SU-DHL-6 (cell line): ENCODE measurements around the gene PDIA2.

Experiments
- H2AFZ ChIP-seq: fragments of 200-600 bp; sonication (generic); 2 replicates; pipeline ENCODE4 v1.6.1; 2014; ENCODE audit warnings: low read depth, mild to moderate bottlenecking, moderate library complexity, mixed read lengths, antibody characterized with exemption, low read length; ENCODE audit not compliant: severe bottlenecking
- H3F3A ChIP-seq: fragments of 200-600 bp; shearing (Covaris generic); 2 replicates; pipeline ENCODE4 v1.6.0; 2016; ENCODE audit warnings: antibody characterized with exemption, mild to moderate bottlenecking; ENCODE audit not compliant: insufficient read depth
- H3K27ac ChIP-seq: fragments of 200-600 bp; sonication (generic); 2 replicates; pipeline ENCODE4 v1.5.1; 2016; ENCODE audit warnings: low read depth, mild to moderate bottlenecking, low read length, moderate library complexity, mixed read lengths
- H3K27me3 ChIP-seq: fragments of 200-600 bp; sonication (generic), shearing (Covaris generic); 2 replicates; pipeline ENCODE4 v1.6.0; 2014; ENCODE audit warnings: mild to moderate bottlenecking, low read length
- H3K36me3 ChIP-seq: fragments of 200-600 bp; sonication (generic); 2 replicates; pipeline ENCODE4 v1.6.1; 2014; ENCODE audit warnings: mild to moderate bottlenecking, low read length, mixed read lengths
- H3K4me2 ChIP-seq: fragments of 300-600, 200-600 bp; shearing (Covaris generic), sonication (generic); 2 replicates; pipeline ENCODE4 v1.6.0; 2014; ENCODE audit warnings: low read length, low read depth, mild to moderate bottlenecking; ENCODE audit not compliant: poor library complexity, severe bottlenecking
- H3K4me3 ChIP-seq: fragments of 200-600 bp; sonication (generic); 2 replicates; pipeline ENCODE4 v1.5.1; 2014; ENCODE audit warnings: antibody characterized with exemption, low read length, mild to moderate bottlenecking, mixed read lengths; ENCODE audit not compliant: insufficient read depth, poor library complexity, severe bottlenecking
- H3K79me2 ChIP-seq: fragments of 200-600 bp; sonication (generic); 2 replicates; pipeline ENCODE4 v1.6.1; 2014; ENCODE audit warnings: mild to moderate bottlenecking, low read length, moderate library complexity; ENCODE audit not compliant: insufficient read depth
- H3K9ac ChIP-seq: fragments of 200-600 bp; sonication (generic); 2 replicates; pipeline ENCODE4 v1.7.0; 2014; ENCODE audit warnings: mild to moderate bottlenecking, low read length
- H3K9me2 ChIP-seq: fragments of 200-600 bp; sonication (generic); replicated peaks from 2 replicates; pipeline ENCODE4 v1.6.1; 2014; ENCODE audit warnings: low read length; ENCODE audit not compliant: insufficient read depth
- H3K9me3 ChIP-seq: fragments of 200-600 bp; sonication (generic); 2 replicates; pipeline ENCODE4 v1.6.1; 2014; ENCODE audit warnings: low read length, mixed read lengths; ENCODE audit not compliant: insufficient read depth
- H4K20me1 ChIP-seq: fragments of 200-600 bp; sonication (generic); 2 replicates; pipeline ENCODE4 v1.6.1; 2014; ENCODE audit warnings: low read depth, mild to moderate bottlenecking, antibody characterized with exemption, low read length, moderate library complexity, mixed read lengths
- EZH2phosphoT487 ChIP-seq: fragments of 200-600 bp; sonication (generic), shearing (Covaris generic); conservative IDR thresholded peaks from 2 replicates; pipeline ENCODE4 v1.6.1; 2018; ENCODE audit warnings: mild to moderate bottlenecking, antibody characterized with exemption, low read length, moderate library complexity, mixed read lengths
- TF ChIP-seq, protein P1 (sequence below): fragments of 200-600 bp; sonication (generic); IDR thresholded peaks from one replicate; pipeline ENCODE4 v1.5.1; 2017; ENCODE audit warnings: antibody characterized with exemption, mild to moderate bottlenecking, low read length, moderate library complexity; ENCODE audit not compliant: insufficient read depth, poor library complexity, severe bottlenecking

Gene PDIA2

DNA sequence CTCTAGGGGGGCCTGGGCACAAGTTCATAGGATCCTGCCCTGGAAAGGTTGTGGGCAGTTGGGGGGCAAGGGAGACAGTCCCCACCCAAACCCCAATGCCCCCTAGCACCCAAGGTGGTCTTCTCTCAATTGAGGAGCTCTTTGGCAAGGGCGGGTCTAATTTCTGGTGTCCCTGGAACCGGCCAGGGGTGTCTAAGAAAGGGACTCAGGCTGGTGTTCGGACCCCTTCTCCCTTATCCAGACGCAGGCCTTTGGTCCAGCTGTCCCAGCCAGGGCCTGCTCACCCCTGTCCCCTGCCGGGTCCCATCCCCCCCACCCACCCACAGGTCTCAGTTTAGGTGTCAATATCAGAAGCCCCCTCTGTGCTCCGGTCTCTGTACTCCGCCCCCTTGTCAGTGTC is 3.4 kb upstream of the PDIA2 start:
- Histone ChIP-seq H2AFZ (no peak overlapping the region), H3K9ac (no peak overlapping the region), H3K36me3 (no peaks in the 10 kb centered on the region), H3K79me2 (no peaks in the 10 kb centered on the region), H3F3A (no peaks in the 10 kb centered on the region), H3K9me3 (no peaks in the 10 kb centered on the region), H3K9me2 (no peaks in the 10 kb centered on the region), H4K20me1 (no peaks in the 10 kb centered on the region), H3K27me3 (no peaks in the 10 kb centered on the region), H3K4me2 (no peak overlapping the region), H3K4me3 (no peak overlapping the region), H3K27ac (no peak overlapping the region)
- TF ChIP-seq, protein P1, sequence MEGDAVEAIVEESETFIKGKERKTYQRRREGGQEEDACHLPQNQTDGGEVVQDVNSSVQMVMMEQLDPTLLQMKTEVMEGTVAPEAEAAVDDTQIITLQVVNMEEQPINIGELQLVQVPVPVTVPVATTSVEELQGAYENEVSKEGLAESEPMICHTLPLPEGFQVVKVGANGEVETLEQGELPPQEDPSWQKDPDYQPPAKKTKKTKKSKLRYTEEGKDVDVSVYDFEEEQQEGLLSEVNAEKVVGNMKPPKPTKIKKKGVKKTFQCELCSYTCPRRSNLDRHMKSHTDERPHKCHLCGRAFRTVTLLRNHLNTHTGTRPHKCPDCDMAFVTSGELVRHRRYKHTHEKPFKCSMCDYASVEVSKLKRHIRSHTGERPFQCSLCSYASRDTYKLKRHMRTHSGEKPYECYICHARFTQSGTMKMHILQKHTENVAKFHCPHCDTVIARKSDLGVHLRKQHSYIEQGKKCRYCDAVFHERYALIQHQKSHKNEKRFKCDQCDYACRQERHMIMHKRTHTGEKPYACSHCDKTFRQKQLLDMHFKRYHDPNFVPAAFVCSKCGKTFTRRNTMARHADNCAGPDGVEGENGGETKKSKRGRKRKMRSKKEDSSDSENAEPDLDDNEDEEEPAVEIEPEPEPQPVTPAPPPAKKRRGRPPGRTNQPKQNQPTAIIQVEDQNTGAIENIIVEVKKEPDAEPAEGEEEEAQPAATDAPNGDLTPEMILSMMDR, result no peak
- no peak for TF ChIP-seq EZH2phosphoT487

DNA sequence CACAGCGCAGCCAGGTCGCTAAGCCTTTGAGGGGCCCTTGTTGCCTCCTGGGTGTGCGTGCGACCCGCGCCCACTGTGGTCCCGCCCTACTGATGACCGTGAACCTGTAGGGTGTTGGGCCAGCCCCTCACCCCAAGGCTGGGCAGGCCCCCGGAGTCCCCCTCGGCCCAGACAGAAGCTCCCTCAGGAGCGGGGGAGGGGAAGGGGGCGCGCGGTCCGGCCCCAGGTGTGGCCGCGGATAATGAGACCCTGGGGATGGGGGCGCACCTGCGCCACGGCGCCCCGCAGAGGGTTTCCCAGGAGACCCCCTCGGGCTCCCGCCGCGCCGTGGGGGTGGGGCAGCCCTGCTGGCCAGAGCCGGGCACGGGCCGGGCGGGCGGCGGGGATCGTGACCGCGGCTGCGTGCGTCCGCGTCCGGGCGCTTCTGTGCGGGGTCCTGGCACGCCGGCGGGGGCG is 2.9 kb upstream of the PDIA2 start:
- Histone ChIP-seq H3K9ac (no peak overlapping the region), H3F3A (no peaks in the 10 kb centered on the region), H3K9me3 (no peaks in the 10 kb centered on the region), H4K20me1 (no peaks in the 10 kb centered on the region), H3K27me3 (no peaks in the 10 kb centered on the region), H3K9me2 (no peaks in the 10 kb centered on the region), H3K4me3 (no peak overlapping the region), H2AFZ (no peak overlapping the region), H3K36me3 (no peaks in the 10 kb centered on the region), H3K4me2 (no peak overlapping the region), H3K79me2 (no peaks in the 10 kb centered on the region), H3K27ac (no peak overlapping the region)
- no peak for TF ChIP-seq EZH2phosphoT487
- TF ChIP-seq, protein P1, result no peak

DNA sequence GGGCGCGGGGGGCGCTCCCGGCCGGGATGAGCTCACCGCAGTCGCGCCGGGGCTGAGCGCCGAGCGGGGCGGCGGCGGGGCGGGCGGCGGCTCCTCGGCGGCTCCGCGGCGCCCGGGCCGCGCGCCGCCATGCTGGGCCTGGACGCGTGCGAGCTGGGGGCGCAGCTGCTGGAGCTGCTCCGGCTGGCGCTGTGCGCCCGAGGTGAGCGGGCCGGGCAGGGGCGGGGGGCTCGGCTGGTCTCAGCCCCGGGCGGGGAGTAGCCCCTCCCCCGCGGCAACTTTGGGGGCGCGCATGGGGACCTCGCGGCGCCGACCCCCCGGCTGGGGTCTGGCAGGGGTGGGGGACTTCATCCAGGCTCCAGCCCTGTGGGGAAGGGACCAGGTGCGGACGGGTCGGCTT is 2.4 kb upstream of the PDIA2 start, which contains the start of gene ARHGDIG:
Gene ARHGDIG (plus strand): TSS at position 40 of the 400 bp plus-strand sequence. CDS start 90 bp downstream, at position 130.
- no peak within 1 kb of the TSS for H3K4me2 ChIP-seq
- no peak within 1 kb of the TSS for H3K9ac ChIP-seq
- no peaks in the 10 kb centered on the region for H3K79me2 ChIP-seq
- H4K20me1 ChIP-seq, result no peaks in the 10 kb centered on the region
- no peaks in the 10 kb centered on the region for H3K9me3 ChIP-seq
- no peaks in the 10 kb centered on the region for H3K27me3 ChIP-seq
- H3K4me3 ChIP-seq, result no peak within 1 kb of the TSS
- TF ChIP-seq EZH2phosphoT487, result no peak
- TF ChIP-seq, protein P1, result no peak
- H2AFZ ChIP-seq, result no peak within 1 kb of the TSS
- H3K9me2 ChIP-seq, result no peaks in the 10 kb centered on the region
- no peaks in the 10 kb centered on the region for H3F3A ChIP-seq
- H3K36me3 ChIP-seq, result no peaks in the 10 kb centered on the region
- no peak within 1 kb of the TSS for H3K27ac ChIP-seq
